Transverse colon (tissue), 4 donors: Measurements from ENCODE around the gene FAM120A.

Source experiments
- CTCF ChIP-seq, 5 experiments: fragments of 200-600 bp in 3 of 5; fragments of 450-650 bp in 2 of 5; sonication (generic) in 3 of 5; IDR thresholded peaks; 1 replicate in 2 of 5; 2 replicates in 3 of 5; pipeline ENCODE4 v1.5.1; 2016 to 2017; ENCODE audit warnings: antibody characterized with exemption in 5 of 5, inconsistent platforms in 3 of 5, mild to moderate bottlenecking in 2 of 5, moderate library complexity in 1 of 5
- POLR2AphosphoS5 ChIP-seq, 3 donors: sonication (generic); formaldehyde crosslinking; IDR thresholded peaks; one replicate each; pipeline ENCODE4 v1.6.1; 2016; ENCODE audit warnings: antibody characterized with exemption in 3 of 3

DNA sequence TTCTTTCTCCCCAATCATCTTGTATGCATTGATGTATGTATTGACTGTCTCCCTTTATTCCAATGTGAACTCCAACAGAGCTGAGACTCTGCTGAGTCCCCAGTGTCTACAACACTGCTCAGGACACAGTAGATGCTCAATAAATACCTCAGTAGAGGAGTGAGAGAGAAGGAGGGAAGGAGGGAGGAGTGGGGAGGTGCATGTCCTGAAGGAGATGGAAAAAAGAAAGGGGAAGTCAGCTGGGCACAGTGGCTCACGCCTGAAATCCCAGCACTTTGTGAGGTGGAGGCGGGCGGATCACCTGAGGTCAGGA lies 122.0 kb downstream of the FAM120A start:
- no peak for TF ChIP-seq POLR2AphosphoS5 (IDR thresholded peaks at IDR 0.05)
- TF ChIP-seq CTCF (IDR thresholded peaks at IDR 0.05) = no peak
